ENCODE results near the gene CDCP2. TPM values are rescaled to one million over a fixed set of nuclear protein-coding genes. Genes with fewer than 3 reads are reported as not detected.

The CDCP2 gene
- total RNA-seq, 1 donor from 2014 or later: not detected

GRCh38 chr1:54112027-54112426 is 40.8 kb downstream of the CDCP2 start:
- peaks cover 3% of the 10 kb centered on the region for H3K9me3 Mint-ChIP-seq (ENCODE audit: unreplicated experiment)
- no peaks in the 10 kb centered on the region for H3K36me3 ChIP-seq (ENCODE audit: insufficient read depth, low read length)
- peaks cover 3% of the 10 kb centered on the region for H3K4me1 Mint-ChIP-seq (ENCODE audit: low read depth, unreplicated experiment)
- H3K36me3 Mint-ChIP-seq (ENCODE audit: low read depth, unreplicated experiment): no peaks in the 10 kb centered on the region
- H3K9ac ChIP-seq (ENCODE audit: low read length): no peak overlapping the region
- peaks cover 17% of the 10 kb centered on the region for H3K27me3 Mint-ChIP-seq (ENCODE audit: low read depth, unreplicated experiment)
- no peak overlapping the region for H2AFZ ChIP-seq (ENCODE audit: low read depth, low read length)
- no peaks in the 10 kb centered on the region for H3K4me1 ChIP-seq (ENCODE audit: insufficient read depth, low read length)
- H3K27ac ChIP-seq (ENCODE audit: low read depth, low read length): no peak overlapping the region
- TF ChIP-seq, protein P1, sequence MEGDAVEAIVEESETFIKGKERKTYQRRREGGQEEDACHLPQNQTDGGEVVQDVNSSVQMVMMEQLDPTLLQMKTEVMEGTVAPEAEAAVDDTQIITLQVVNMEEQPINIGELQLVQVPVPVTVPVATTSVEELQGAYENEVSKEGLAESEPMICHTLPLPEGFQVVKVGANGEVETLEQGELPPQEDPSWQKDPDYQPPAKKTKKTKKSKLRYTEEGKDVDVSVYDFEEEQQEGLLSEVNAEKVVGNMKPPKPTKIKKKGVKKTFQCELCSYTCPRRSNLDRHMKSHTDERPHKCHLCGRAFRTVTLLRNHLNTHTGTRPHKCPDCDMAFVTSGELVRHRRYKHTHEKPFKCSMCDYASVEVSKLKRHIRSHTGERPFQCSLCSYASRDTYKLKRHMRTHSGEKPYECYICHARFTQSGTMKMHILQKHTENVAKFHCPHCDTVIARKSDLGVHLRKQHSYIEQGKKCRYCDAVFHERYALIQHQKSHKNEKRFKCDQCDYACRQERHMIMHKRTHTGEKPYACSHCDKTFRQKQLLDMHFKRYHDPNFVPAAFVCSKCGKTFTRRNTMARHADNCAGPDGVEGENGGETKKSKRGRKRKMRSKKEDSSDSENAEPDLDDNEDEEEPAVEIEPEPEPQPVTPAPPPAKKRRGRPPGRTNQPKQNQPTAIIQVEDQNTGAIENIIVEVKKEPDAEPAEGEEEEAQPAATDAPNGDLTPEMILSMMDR (IDR thresholded peaks at IDR 0.05; ENCODE audit: insufficient read depth, low read depth, low read length): no peak
- TF ChIP-seq EZH2 (IDR thresholded peaks at IDR 0.05; ENCODE audit: insufficient read depth, low read length): no peak
- H3K4me2 ChIP-seq (ENCODE audit: low read length): no peak overlapping the region
- H4K20me1 ChIP-seq (ENCODE audit: insufficient read depth, low read length): no peaks in the 10 kb centered on the region
- no peak overlapping the region for H3K4me3 ChIP-seq (ENCODE audit: insufficient read depth, low read depth, low read length)
- DNase-seq (ENCODE audit: low read depth) (no peak), FAIRE-seq (no peak)
- no peak overlapping the region for H3K27ac Mint-ChIP-seq (ENCODE audit: unreplicated experiment)
- no peak overlapping the region for H3K4me3 Mint-ChIP-seq (ENCODE audit: unreplicated experiment)
- no peaks in the 10 kb centered on the region for H3K79me2 ChIP-seq (ENCODE audit: insufficient read depth, low read length)
- H3K27me3 ChIP-seq (ENCODE audit: insufficient read depth, low read length): no peaks in the 10 kb centered on the region
- H3K9me3 ChIP-seq (ENCODE audit: insufficient read depth, low read depth, low read length): no peaks in the 10 kb centered on the region

DNA sequence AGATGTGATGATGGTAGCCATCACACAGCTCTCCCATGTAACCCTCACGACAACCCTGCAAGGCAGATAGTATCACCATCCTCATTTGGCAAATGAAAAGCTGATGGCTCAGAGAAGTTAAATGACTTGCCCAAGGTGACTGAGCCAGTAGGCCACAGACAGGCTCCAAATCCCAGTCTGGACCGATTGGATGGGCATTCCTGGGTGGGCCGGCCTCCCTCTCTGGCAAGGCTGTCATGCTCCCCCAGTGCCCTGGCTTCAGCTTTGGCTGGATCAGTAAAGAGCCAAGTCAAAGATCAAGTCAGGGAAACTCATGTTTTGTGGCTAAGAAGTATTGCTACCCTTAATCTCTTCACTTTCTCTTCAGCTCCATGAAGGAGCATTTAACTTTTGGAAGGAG is 41.2 kb downstream of the CDCP2 start:
- DNase-seq (ENCODE audit: low read depth) (no peak), FAIRE-seq (no peak)
- H3K36me3 Mint-ChIP-seq (ENCODE audit: low read depth, unreplicated experiment): no peaks in the 10 kb centered on the region
- Histone ChIP-seq H3K79me2 (ENCODE audit: insufficient read depth, low read length) (no peaks in the 10 kb centered on the region), H3K27ac (ENCODE audit: low read depth, low read length) (no peak overlapping the region), H3K27me3 (ENCODE audit: insufficient read depth, low read length) (no peaks in the 10 kb centered on the region), H2AFZ (ENCODE audit: low read depth, low read length) (no peak overlapping the region), H3K4me2 (ENCODE audit: low read length) (no peak overlapping the region), H3K36me3 (ENCODE audit: insufficient read depth, low read length) (no peaks in the 10 kb centered on the region), H3K9ac (ENCODE audit: low read length) (no peak overlapping the region), H3K9me3 (ENCODE audit: insufficient read depth, low read depth, low read length) (no peaks in the 10 kb centered on the region), H3K4me3 (ENCODE audit: insufficient read depth, low read depth, low read length) (no peak overlapping the region), H3K4me1 (ENCODE audit: insufficient read depth, low read length) (no peaks in the 10 kb centered on the region), H4K20me1 (ENCODE audit: insufficient read depth, low read length) (no peaks in the 10 kb centered on the region)
- H3K4me1 Mint-ChIP-seq (ENCODE audit: low read depth, unreplicated experiment): peaks cover 4% of the 10 kb centered on the region
- no peak overlapping the region for H3K27ac Mint-ChIP-seq (ENCODE audit: unreplicated experiment)
- TF ChIP-seq, protein P1 (IDR thresholded peaks at IDR 0.05; ENCODE audit: insufficient read depth, low read depth, low read length): no peak
- no peak for TF ChIP-seq EZH2 (IDR thresholded peaks at IDR 0.05; ENCODE audit: insufficient read depth, low read length)
- H3K4me3 Mint-ChIP-seq (ENCODE audit: unreplicated experiment): no peak overlapping the region
- H3K9me3 Mint-ChIP-seq (ENCODE audit: unreplicated experiment): peaks cover 3% of the 10 kb centered on the region
- peaks cover 17% of the 10 kb centered on the region for H3K27me3 Mint-ChIP-seq (ENCODE audit: low read depth, unreplicated experiment)

- Histone ChIP-seq H4K20me1 (ENCODE audit: insufficient read depth, low read length) (no peaks in the 10 kb centered on the region), H3K27ac (ENCODE audit: low read depth, low read length) (no peak overlapping the region)
- no peak overlapping the region for H3K4me3 Mint-ChIP-seq (ENCODE audit: unreplicated experiment)
Observed at GRCh38 chr1:54110996-54111395, 41.8 kb downstream of the CDCP2 start.

More at GRCh38 chr1:54110996-54111395, 41.8 kb downstream of the CDCP2 start:
- Histone ChIP-seq H3K27me3 (ENCODE audit: insufficient read depth, low read length) (no peaks in the 10 kb centered on the region), H3K9ac (ENCODE audit: low read length) (no peak overlapping the region), H3K4me3 (ENCODE audit: insufficient read depth, low read depth, low read length) (no peak overlapping the region), H3K4me2 (ENCODE audit: low read length) (no peak overlapping the region), H2AFZ (ENCODE audit: low read depth, low read length) (no peak overlapping the region), H3K9me3 (ENCODE audit: insufficient read depth, low read depth, low read length) (no peaks in the 10 kb centered on the region), H3K36me3 (ENCODE audit: insufficient read depth, low read length) (no peaks in the 10 kb centered on the region), H3K4me1 (ENCODE audit: insufficient read depth, low read length) (no peaks in the 10 kb centered on the region), H3K79me2 (ENCODE audit: insufficient read depth, low read length) (no peaks in the 10 kb centered on the region)
- FAIRE-seq: no peak
- Mint-ChIP-seq H3K9me3 (ENCODE audit: unreplicated experiment) (peaks cover 3% of the 10 kb centered on the region), H3K4me1 (ENCODE audit: low read depth, unreplicated experiment) (peaks cover 4% of the 10 kb centered on the region), H3K36me3 (ENCODE audit: low read depth, unreplicated experiment) (no peaks in the 10 kb centered on the region), H3K27me3 (ENCODE audit: low read depth, unreplicated experiment) (peaks cover 17% of the 10 kb centered on the region), H3K27ac (ENCODE audit: unreplicated experiment) (no peak overlapping the region)
- no peak for DNase-seq (ENCODE audit: low read depth)
- TF ChIP-seq, protein P1 (IDR thresholded peaks at IDR 0.05; ENCODE audit: insufficient read depth, low read depth, low read length): no peak
- no peak for TF ChIP-seq EZH2 (IDR thresholded peaks at IDR 0.05; ENCODE audit: insufficient read depth, low read length)
